ENCODE measurements around the gene GALT.

DNA sequence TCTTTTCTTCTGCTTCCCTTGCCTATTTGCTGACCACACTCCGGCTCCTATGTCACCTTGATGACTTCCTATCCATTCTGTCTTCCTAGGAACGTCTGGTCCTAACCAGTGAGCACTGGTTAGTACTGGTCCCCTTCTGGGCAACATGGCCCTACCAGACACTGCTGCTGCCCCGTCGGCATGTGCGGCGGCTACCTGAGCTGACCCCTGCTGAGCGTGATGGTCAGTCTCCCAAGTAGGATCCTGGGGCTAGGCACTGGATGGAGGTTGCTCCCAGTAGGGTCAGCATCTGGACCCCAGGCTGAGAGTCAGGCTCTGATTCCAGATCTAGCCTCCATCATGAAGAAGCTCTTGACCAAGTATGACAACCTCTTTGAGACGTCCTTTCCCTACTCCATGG is 2.2 kb downstream of the GALT start:
- TF ChIP-seq CTCF (conservative IDR thresholded peaks at IDR 0.05; ENCODE audit: low read depth, low read length) (no peak), POLR2A (IDR thresholded peaks at IDR 0.05; ENCODE audit: low read depth, low read length) (no peak), RAD21 (IDR thresholded peaks at IDR 0.05; ENCODE audit: low read length) (no peak), RFX5 (IDR thresholded peaks at IDR 0.05; ENCODE audit: low read depth, low read length) (no peak), MXI1 (IDR thresholded peaks at IDR 0.05; ENCODE audit: borderline replicate concordance, low read depth, low read length) (no peak), USF2 (IDR thresholded peaks at IDR 0.05; ENCODE audit: low read depth, low read length) (no peak)
